ENCODE results near the gene OSBPL2. TPM values are rescaled to one million over a fixed set of nuclear protein-coding genes. Genes with fewer than 3 reads are reported as not detected.

OSBPL2 gene
- 55.3 TPM for total RNA-seq
- long read RNA-seq, full-length matches to known transcripts, result 67 of 105 reads
- long read RNA-seq, partial matches to known transcripts, result 9 of 105 reads
- long read RNA-seq, other reads (novel, unspliced or antisense), result 29 of 105 reads

DNA sequence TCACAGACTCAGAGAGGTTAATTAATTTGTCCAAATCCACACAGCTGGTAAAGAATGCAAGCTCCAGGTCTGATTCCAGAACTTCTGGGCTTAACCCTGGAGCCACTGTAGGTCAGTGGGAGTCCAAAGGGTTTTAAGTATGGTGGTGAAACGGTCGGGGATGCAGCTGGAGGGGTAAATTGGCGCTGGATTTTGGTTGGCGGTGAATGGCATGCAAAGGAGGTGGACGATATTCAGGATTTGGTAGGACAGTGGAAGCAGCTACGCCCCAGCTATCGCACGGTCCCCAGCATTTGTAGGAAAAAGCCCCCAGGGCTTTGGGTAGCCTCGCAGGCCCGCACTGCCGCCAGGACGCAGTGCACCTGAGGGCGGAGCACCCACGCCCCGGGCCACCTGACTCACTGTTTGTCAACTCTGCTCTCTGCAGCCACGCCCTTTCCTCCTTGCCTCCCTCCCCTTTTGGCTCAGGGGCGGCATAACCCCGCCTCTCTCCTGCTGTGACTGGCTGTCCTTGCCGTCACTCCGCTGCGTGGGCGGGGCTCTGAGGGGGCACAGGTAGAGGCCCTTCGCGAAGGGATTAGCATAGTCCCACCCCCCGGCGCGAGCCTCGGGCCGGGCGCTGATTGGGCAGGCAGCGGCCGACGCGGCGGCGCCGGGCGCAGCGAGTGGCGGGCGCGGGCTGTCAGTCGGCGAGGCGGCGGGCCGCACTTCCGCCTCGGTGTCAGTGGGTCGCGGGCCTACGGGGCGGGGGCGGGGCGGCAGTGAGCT lies at the start of gene OSBPL2:
TSS of gene OSBPL2 (plus strand) at position 721 of the 768 bp plus-strand sequence. CDS start 17,664 bp downstream, outside the sequence.
- Histone ChIP-seq H3K9me3 (replicated peaks) (no peaks in the 10 kb centered on the region), H3K4me1 (peaks cover 78% of the 10 kb centered on the region), H3K27ac (replicated peaks) (peak within 1 kb of the TSS; percentile 93), H3K27me3 (ENCODE audit: low read depth) (peaks cover 6% of the 10 kb centered on the region), H3K36me3 (no peaks in the 10 kb centered on the region), H3K4me3 (peak within 1 kb of the TSS; percentile 82)
- intact Hi-C loops (cut with micrococcal nuclease), result no loop called here
- no peak for TF ChIP-seq CTCF (IDR thresholded peaks at IDR 0.05; ENCODE audit: borderline replicate concordance)
- DNase-seq, result peak; percentile 98

GRCh38 chr20:62190639-62191411 lies 47.5 kb upstream of the OSBPL2 start:
- H3K4me1 ChIP-seq, result peaks cover 45% of the 10 kb centered on the region
- H3K9me3 ChIP-seq (replicated peaks), result no peaks in the 10 kb centered on the region
- no peak for TF ChIP-seq CTCF (IDR thresholded peaks at IDR 0.05; ENCODE audit: borderline replicate concordance)
- H3K27me3 ChIP-seq (ENCODE audit: low read depth), result no peaks in the 10 kb centered on the region
- no peak overlapping the region for H3K27ac ChIP-seq (replicated peaks)
- no peak overlapping the region for H3K4me3 ChIP-seq
- H3K36me3 ChIP-seq, result peaks cover 42% of the 10 kb centered on the region
- DNase-seq, result no peak
- intact Hi-C loops (cut with micrococcal nuclease), result no loop called here

- Histone ChIP-seq H3K4me1 (peaks cover 40% of the 10 kb centered on the region), H3K36me3 (peaks cover 52% of the 10 kb centered on the region), H3K9me3 (replicated peaks) (no peaks in the 10 kb centered on the region), H3K4me3 (no peak overlapping the region), H3K27ac (replicated peaks) (no peak overlapping the region), H3K27me3 (ENCODE audit: low read depth) (no peaks in the 10 kb centered on the region)
- DNase-seq, result no peak
- intact Hi-C loops (cut with micrococcal nuclease), result no loop called here
- no peak for TF ChIP-seq CTCF (IDR thresholded peaks at IDR 0.05; ENCODE audit: borderline replicate concordance)
These were observed 46.4 kb upstream of the OSBPL2 start for GRCh38 chr20:62191781-62192559.

DNA sequence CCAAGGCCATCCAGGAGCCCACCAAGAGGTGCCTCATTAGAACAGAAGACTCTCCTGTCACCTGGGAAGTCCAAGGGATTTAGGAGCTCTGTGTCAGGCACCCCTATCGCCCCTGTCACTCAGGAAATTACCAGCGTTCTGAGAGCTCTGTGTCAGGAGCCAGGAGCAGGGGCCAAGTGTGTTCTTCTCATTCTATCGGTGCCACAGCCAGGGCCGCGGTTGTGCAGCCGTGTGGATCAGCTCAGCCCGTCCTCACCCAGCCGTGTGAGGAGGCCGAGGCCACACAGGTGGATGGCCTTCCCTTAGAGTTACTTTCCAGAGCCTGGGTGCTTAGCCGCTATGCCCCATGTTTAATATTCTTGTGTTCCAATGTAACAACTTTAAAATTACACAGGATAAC lies 45.7 kb upstream of the OSBPL2 start:
- no peak for DNase-seq
- Histone ChIP-seq H3K4me3 (no peak overlapping the region), H3K27me3 (ENCODE audit: low read depth) (no peaks in the 10 kb centered on the region), H3K36me3 (peaks cover 58% of the 10 kb centered on the region), H3K4me1 (peaks cover 34% of the 10 kb centered on the region), H3K27ac (replicated peaks) (no peak overlapping the region), H3K9me3 (replicated peaks) (no peaks in the 10 kb centered on the region)
- intact Hi-C loops (cut with micrococcal nuclease), result no loop called here
- TF ChIP-seq CTCF (IDR thresholded peaks at IDR 0.05; ENCODE audit: borderline replicate concordance), result no peak

All from left ventricle myocardium inferior (tissue), 1 donor.